ENCODE data around the gene SLC37A3. TPM values are rescaled to one million over a fixed set of nuclear protein-coding genes. Genes with fewer than 3 reads are reported as not detected.
A peak's percentile ranks its signal among the peaks of the same experiment; 100 is the strongest.
"Not testable (repeated sequence)": the region's sequence is repeated elsewhere in the genome, so short reads cannot be mapped to it uniquely, and the experiment has no call there.

SLC37A3 gene
- total RNA-seq, 1 donor from 2014 or later, result 84.5 TPM

DNA sequence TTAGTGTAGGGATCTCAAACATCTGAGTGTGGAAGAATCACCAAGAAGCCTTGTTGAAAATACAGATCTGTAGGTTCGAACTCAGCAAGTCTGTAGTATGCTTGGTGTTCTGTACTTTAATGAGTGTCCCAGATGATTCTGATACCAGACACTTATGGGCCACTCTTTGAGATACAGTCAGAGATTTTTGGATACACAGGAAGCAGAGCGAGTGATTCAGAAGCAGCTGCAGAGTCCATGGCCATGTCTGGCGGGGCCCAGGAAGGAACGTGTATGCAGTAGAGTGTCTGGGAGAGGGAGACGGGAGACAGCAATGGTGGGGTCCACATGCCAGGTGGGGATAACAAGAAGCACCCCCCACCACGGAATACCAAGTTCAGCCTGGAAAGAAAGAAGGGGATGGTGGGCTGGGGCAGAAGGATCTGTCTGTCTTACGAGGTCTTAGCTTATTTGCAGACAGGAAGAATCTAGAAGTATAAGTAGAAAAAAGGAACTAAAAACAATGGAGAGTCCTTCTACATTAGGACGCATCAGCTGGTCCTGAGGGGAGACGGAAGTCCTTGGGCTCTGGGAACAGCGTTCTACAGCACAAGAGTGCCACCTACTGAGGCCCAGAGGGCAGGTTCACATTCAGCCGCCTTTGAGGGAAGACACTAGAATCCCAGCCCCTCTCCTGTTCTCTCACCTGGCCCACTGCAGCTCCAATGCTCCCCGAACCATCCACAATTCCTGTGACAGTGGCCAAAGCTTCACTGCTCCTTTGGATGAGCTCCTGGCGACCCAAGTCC is 55.4 kb downstream of the SLC37A3 start:
- TF ChIP-seq, protein P1, sequence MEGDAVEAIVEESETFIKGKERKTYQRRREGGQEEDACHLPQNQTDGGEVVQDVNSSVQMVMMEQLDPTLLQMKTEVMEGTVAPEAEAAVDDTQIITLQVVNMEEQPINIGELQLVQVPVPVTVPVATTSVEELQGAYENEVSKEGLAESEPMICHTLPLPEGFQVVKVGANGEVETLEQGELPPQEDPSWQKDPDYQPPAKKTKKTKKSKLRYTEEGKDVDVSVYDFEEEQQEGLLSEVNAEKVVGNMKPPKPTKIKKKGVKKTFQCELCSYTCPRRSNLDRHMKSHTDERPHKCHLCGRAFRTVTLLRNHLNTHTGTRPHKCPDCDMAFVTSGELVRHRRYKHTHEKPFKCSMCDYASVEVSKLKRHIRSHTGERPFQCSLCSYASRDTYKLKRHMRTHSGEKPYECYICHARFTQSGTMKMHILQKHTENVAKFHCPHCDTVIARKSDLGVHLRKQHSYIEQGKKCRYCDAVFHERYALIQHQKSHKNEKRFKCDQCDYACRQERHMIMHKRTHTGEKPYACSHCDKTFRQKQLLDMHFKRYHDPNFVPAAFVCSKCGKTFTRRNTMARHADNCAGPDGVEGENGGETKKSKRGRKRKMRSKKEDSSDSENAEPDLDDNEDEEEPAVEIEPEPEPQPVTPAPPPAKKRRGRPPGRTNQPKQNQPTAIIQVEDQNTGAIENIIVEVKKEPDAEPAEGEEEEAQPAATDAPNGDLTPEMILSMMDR (IDR thresholded peaks at IDR 0.05; ENCODE audit: partially characterized antibody, unreplicated experiment), result no peak
- peak; percentile 47 for DNase-seq
- H3K27me3 Mint-ChIP-seq (ENCODE audit: unreplicated experiment), result no peaks in the 10 kb centered on the region
- no peaks in the 10 kb centered on the region for H3K4me1 Mint-ChIP-seq (ENCODE audit: low read depth, unreplicated experiment)
- no peaks in the 10 kb centered on the region for H3K36me3 Mint-ChIP-seq (ENCODE audit: unreplicated experiment)
- H3K4me3 Mint-ChIP-seq (ENCODE audit: unreplicated experiment), result no peak overlapping the region
- H3K9me3 Mint-ChIP-seq (ENCODE audit: unreplicated experiment), result no peaks in the 10 kb centered on the region
- H3K27ac Mint-ChIP-seq (ENCODE audit: unreplicated experiment), result no peak overlapping the region

DNA sequence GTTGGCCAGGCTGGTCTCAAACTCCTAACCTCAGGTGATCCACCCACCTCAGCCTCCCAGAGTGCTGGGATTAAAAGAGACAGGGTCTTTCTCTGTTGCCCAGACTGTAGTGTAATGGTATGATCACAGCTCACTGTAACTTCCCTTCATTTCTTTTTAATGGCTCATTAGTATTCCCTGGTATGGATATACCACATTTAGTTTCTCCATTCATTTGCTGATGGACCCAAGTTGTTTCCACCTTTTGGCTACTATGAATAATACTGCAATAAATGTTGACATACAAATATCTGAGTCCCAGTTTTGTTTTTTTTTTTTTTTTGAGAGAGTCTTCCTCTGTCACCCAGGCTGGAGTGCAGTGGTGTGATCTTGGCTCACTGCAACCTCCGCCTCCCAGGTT is 59.4 kb downstream of the SLC37A3 start:
- H3K4me1 Mint-ChIP-seq (ENCODE audit: low read depth, unreplicated experiment); H3K9me3 Mint-ChIP-seq (ENCODE audit: unreplicated experiment); H3K27me3 Mint-ChIP-seq (ENCODE audit: unreplicated experiment); H3K4me3 Mint-ChIP-seq (ENCODE audit: unreplicated experiment); H3K27ac Mint-ChIP-seq (ENCODE audit: unreplicated experiment); DNase-seq; H3K36me3 Mint-ChIP-seq (ENCODE audit: unreplicated experiment): not testable (repeated sequence)

DNA sequence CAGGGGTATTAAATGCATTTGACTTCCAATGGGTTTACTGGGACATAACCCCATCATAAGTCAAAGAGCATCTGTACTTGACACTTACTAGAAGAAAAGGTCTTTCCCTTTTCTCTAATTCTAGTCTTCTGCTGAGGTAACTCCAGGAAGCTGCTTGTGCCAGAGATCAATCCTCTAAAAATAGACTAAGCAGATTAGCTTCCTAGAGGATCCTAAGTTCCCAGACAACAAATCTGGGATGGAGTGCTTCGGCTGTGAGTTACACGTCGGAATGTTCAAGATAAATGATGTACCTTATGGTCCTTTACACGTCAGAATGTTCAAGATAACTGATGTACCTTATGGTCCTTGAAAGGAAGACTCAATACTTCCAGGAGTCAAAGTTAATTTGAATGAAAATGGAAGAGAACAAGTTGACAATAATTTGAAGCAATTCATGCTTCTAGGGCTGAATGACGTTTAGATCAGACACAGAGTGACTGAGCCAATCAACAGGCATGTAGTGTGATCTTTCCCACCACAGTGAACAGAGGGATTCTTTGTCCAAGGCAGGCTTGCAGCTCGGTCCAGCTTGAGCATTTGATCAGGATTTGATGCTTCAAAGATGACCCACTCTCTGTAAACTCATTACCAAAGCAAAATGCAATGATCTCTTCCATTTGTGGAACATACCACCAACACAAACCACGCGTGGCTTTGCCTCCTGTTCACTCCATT is 63.8 kb downstream of the SLC37A3 start:
- H3K4me3 Mint-ChIP-seq (ENCODE audit: unreplicated experiment), result no peak overlapping the region
- no peak overlapping the region for H3K27ac Mint-ChIP-seq (ENCODE audit: unreplicated experiment)
- H3K9me3 Mint-ChIP-seq (ENCODE audit: unreplicated experiment), result no peaks in the 10 kb centered on the region
- no peaks in the 10 kb centered on the region for H3K36me3 Mint-ChIP-seq (ENCODE audit: unreplicated experiment)
- DNase-seq, result no peak
- H3K4me1 Mint-ChIP-seq (ENCODE audit: low read depth, unreplicated experiment), result peaks cover 17% of the 10 kb centered on the region
- peaks cover 3% of the 10 kb centered on the region for H3K27me3 Mint-ChIP-seq (ENCODE audit: unreplicated experiment)
- TF ChIP-seq, protein P1 (IDR thresholded peaks at IDR 0.05; ENCODE audit: partially characterized antibody, unreplicated experiment), result no peak

DNA sequence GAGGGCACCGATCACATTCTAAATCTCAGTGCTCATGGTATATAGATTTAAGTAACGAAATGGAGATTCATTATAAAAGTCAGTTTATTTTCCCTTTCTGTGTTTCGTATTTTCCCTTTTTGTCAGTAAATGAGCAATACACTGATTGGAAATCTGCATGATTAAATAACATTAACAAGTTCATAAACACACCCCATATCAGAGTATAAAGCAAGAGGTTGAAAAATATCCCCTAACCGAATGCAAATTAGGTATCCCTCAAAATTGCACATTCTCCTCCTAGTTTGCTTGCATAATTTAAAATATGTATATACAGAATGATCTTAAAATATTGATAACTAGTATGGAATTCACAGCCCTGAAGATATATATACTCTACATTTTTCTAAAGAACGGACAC is 64.6 kb downstream of the SLC37A3 start:
- no peak overlapping the region for H3K4me3 Mint-ChIP-seq (ENCODE audit: unreplicated experiment)
- DNase-seq, result no peak
- peaks cover 17% of the 10 kb centered on the region for H3K4me1 Mint-ChIP-seq (ENCODE audit: low read depth, unreplicated experiment)
- no peaks in the 10 kb centered on the region for H3K9me3 Mint-ChIP-seq (ENCODE audit: unreplicated experiment)
- no peaks in the 10 kb centered on the region for H3K36me3 Mint-ChIP-seq (ENCODE audit: unreplicated experiment)
- no peak overlapping the region for H3K27ac Mint-ChIP-seq (ENCODE audit: unreplicated experiment)
- H3K27me3 Mint-ChIP-seq (ENCODE audit: unreplicated experiment), result peaks cover 3% of the 10 kb centered on the region
- TF ChIP-seq, protein P1 (IDR thresholded peaks at IDR 0.05; ENCODE audit: partially characterized antibody, unreplicated experiment), result no peak

DNA sequence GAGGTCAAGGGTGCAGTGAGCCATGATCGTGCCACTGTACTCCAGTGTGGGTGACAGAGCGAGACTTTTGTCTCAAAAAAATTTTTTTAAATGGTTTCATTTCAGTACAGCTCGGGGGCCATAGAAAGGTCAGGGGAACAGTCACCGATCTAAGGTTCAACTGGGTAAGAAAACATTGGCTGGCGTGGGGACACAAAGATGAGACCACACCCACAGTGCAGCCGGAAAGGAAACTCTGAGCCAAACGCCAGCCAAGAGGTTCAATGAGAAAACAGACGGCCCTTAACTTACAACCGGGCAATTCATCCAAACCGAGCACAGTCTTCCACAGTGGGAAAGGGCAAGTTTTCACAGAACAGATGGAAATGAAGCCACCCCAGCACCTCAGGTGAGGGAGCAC is 65.1 kb downstream of the SLC37A3 start:
- Mint-ChIP-seq H3K27ac (ENCODE audit: unreplicated experiment) (no peak overlapping the region), H3K9me3 (ENCODE audit: unreplicated experiment) (no peaks in the 10 kb centered on the region), H3K4me3 (ENCODE audit: unreplicated experiment) (no peak overlapping the region), H3K36me3 (ENCODE audit: unreplicated experiment) (no peaks in the 10 kb centered on the region), H3K27me3 (ENCODE audit: unreplicated experiment) (peaks cover 3% of the 10 kb centered on the region), H3K4me1 (ENCODE audit: low read depth, unreplicated experiment) (peaks cover 17% of the 10 kb centered on the region)
- no peak for DNase-seq
- TF ChIP-seq, protein P1 (IDR thresholded peaks at IDR 0.05; ENCODE audit: partially characterized antibody, unreplicated experiment), result no peak
